Bone marrow (tissue), 2 donors: ENCODE data around the gene GPC1.

Source experiments
- DNase-seq, 2 donors: peaks; one replicate each; lab custom pipeline; 2025; lab: John Stamatoyannopoulos, UW

GPC1 gene

GRCh38 chr2:240513549-240514287 lies 78.3 kb downstream of the GPC1 start:
- DNase-seq = peak; percentile 66 to 95

DNA sequence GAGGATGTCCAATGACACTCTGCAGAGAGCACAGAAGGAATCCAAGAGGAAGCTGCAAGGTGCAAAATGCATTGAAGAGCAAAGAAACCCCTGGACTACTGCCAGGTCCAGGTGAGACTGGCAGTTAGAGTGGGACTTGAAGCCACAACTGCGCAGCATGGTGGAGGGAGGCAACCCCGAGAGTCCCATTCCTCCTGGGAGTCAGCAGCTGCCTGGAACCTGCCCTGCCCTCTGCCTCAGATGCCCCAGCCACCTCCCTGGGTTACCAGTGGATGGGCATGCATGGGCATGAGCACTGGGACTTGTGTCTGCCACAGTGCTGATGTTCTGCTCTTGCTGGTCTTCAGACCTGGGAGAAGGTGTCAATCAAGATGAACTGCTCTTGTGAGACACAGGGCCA lies 79.2 kb downstream of the GPC1 start:
- no peak for DNase-seq

- DNase-seq = no peak
Measured at GRCh38 chr2:240517342-240517741, 81.9 kb downstream of the GPC1 start.
